Measurements from ENCODE around the gene CHGA. TPM values are rescaled to one million over a fixed set of nuclear protein-coding genes. Genes with fewer than 3 reads are reported as not detected.

The CHGA gene
- total and polyA plus RNA-seq, 2 of the 13 experiments (the other 11 are each of a cell fraction or from before 2014, with no cell fraction given): not detected

DNA sequence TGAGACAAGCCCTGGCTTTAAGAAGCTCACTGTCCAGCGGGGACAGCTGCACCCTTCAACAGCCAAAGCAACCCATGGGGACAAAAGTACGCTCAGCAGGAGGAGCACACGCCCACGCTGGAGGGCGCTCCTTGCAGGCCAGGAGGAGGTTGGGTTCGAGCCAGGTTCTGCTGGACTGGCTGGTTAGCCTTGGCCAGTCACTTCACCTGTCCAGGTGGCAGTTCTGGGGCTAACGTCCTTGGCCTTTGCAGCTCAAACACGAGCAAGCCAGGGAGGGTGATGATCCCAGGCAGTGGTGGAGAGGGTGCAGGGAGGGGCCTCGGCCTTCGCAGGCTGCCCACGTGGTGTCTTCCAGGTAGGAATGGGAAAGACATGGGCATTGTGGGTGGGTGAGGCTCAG, 13.1 kb downstream of the CHGA start:
- WGBS (ENCODE audit: low lambda C conversion rate): 81% methylated on average over 6 of the region's 11 CpGs
- no peak for DNase-seq (ENCODE audit: low spot score)
- H3K79me2 ChIP-seq (ENCODE audit: insufficient read depth, low read length): no peaks in the 10 kb centered on the region

DNA sequence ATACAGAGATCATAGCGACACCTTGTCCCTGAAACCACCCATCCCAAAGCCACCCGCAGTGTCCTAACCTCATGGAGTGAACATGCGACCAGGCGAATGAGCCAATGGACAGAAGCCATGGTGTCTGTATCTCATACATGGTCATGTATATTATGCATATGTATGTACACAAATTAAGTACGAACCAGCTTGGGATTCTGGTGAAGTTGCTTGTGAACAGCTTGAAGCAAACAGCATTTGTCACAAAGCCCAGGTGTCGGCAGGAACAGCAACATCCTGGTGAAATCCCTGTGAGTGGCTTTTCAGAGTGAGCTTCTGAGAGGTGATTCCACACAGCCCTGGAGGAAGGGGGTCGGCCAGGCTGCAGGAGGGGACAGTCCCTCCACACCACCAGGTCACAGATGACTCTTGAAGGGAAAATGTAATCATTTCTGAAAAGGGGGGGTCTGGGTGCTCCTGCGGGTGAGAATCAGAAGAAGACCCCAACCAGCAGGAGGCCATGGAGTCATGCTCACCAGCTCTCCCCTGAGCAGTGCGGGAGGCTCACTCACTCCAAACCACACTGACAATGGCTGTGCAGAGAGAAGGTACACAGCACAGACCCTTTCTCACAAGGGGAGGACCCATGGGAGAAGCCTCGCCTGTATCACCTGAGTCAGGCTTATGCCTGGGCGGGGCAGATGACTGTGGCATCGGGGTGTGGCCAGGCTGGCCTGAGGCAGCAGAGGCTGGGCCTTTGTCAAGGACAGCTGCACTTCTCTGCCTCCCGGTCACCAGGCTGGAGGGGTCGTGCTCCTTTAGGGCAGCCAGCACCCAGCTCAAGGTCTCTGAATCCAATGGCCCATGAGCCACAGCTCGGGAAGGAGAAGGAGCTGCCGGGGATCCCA, 14.3 kb downstream of the CHGA start:
- Histone ChIP-seq H4K20me1 (ENCODE audit: insufficient read depth, low read length) (no peaks in the 10 kb centered on the region), H3K4me2 (ENCODE audit: low read depth, low read length) (no peak overlapping the region), H3K79me2 (ENCODE audit: insufficient read depth, low read length) (no peaks in the 10 kb centered on the region), H3K9ac (ENCODE audit: insufficient read depth, low read depth, low read length) (no peak overlapping the region), H2AFZ (ENCODE audit: low read length) (no peak overlapping the region), H3K36me3 (replicated peaks in 1 of 2; ENCODE audit: control insufficient read depth in 1 of 2, insufficient read depth in 2 of 2, low read length in 2 of 2) (peaks cover 0 to 3% of the 10 kb centered on the region in 2 experiments; a peak in 1 of 5 replicates), H3K4me1 (ENCODE audit: insufficient read depth, low read length) (no peaks in the 10 kb centered on the region), H3K27me3 (ENCODE audit: control insufficient read depth in 1 of 2, insufficient read depth in 2 of 2, low read length in 2 of 2) (no peaks in the 10 kb centered on the region), H3K27ac (ENCODE audit: extremely low read length, insufficient read depth, low read length) (no peak overlapping the region), H3K4me3 (replicated peaks in 1 of 3; ENCODE audit: insufficient read depth in 1 of 3, low read depth in 2 of 3, low read length in 3 of 3) (no peak overlapping the region), H3K9me3 (ENCODE audit: low read length) (no peaks in the 10 kb centered on the region)
- 95% methylated on average over 10 of the region's 16 CpGs for WGBS (ENCODE audit: low lambda C conversion rate)
- ATAC-seq (no peak), FAIRE-seq (no peak), DNase-seq (ENCODE audit: low spot score) (no peak)
- ChIA-PET CTCF (ENCODE audit: low intra/inter-chr PET ratio, low total read pairs) (no interaction called here), POLR2A (no interaction called here)
- in situ Hi-C loops (cut with HindIII; ENCODE audit: extremely low pct_ligation_motif_present, low pct_unique_long_range_greater_than_20kb): no loop called here
- no TSS peak for BruUV-seq (replicated peaks)
- intact Hi-C loops (cut with micrococcal nuclease; ENCODE audit: unreplicated experiment): no loop called here
- no peak for TF ChIP-seq MTF1 (CRISPR knock-in tag; IDR thresholded peaks at IDR 0.05)
- TF ChIP-seq ZBTB1 (CRISPR knock-in tag; IDR thresholded peaks at IDR 0.05; ENCODE audit: borderline replicate concordance): no peak
- TF ChIP-seq, protein P1, sequence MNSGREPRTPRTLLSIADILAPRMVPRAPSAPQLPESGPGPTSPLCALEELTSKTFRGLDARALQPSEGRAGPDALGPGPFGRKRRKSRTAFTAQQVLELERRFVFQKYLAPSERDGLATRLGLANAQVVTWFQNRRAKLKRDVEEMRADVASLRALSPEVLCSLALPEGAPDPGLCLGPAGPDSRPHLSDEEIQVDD (CRISPR knock-in tag; IDR thresholded peaks at IDR 0.05; ENCODE audit: borderline replicate concordance): no peak
- no peak for TF ChIP-seq MBNL3 (CRISPR knock-in tag; conservative IDR thresholded peaks at IDR 0.05)
- TF ChIP-seq ZNF143 (CRISPR knock-in tag; IDR thresholded peaks at IDR 0.05): no peak
- no peak for TF ChIP-seq ZNF772 (CRISPR knock-in tag; IDR thresholded peaks at IDR 0.05)
- no peak for TF ChIP-seq RELA (CRISPR knock-in tag; IDR thresholded peaks at IDR 0.05)
- TF ChIP-seq, protein P2, sequence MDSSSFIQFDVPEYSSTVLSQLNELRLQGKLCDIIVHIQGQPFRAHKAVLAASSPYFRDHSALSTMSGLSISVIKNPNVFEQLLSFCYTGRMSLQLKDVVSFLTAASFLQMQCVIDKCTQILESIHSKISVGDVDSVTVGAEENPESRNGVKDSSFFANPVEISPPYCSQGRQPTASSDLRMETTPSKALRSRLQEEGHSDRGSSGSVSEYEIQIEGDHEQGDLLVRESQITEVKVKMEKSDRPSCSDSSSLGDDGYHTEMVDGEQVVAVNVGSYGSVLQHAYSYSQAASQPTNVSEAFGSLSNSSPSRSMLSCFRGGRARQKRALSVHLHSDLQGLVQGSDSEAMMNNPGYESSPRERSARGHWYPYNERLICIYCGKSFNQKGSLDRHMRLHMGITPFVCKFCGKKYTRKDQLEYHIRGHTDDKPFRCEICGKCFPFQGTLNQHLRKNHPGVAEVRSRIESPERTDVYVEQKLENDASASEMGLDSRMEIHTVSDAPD (CRISPR knock-in tag; IDR thresholded peaks at IDR 0.05): no peak
- TF ChIP-seq, protein P3, sequence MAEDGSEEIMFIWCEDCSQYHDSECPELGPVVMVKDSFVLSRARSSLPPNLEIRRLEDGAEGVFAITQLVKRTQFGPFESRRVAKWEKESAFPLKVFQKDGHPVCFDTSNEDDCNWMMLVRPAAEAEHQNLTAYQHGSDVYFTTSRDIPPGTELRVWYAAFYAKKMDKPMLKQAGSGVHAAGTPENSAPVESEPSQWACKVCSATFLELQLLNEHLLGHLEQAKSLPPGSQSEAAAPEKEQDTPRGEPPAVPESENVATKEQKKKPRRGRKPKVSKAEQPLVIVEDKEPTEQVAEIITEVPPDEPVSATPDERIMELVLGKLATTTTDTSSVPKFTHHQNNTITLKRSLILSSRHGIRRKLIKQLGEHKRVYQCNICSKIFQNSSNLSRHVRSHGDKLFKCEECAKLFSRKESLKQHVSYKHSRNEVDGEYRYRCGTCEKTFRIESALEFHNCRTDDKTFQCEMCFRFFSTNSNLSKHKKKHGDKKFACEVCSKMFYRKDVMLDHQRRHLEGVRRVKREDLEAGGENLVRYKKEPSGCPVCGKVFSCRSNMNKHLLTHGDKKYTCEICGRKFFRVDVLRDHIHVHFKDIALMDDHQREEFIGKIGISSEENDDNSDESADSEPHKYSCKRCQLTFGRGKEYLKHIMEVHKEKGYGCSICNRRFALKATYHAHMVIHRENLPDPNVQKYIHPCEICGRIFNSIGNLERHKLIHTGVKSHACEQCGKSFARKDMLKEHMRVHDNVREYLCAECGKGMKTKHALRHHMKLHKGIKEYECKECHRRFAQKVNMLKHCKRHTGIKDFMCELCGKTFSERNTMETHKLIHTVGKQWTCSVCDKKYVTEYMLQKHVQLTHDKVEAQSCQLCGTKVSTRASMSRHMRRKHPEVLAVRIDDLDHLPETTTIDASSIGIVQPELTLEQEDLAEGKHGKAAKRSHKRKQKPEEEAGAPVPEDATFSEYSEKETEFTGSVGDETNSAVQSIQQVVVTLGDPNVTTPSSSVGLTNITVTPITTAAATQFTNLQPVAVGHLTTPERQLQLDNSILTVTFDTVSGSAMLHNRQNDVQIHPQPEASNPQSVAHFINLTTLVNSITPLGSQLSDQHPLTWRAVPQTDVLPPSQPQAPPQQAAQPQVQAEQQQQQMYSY (CRISPR knock-in tag; IDR thresholded peaks at IDR 0.05): no peak
- no peak for TF ChIP-seq ONECUT2 (CRISPR knock-in tag; IDR thresholded peaks at IDR 0.05)
- TF ChIP-seq ZMAT3 (CRISPR knock-in tag; conservative IDR thresholded peaks at IDR 0.05): no peak

More for the DNA sequence above, 13.1 kb downstream of the CHGA start:
- BruUV-seq (replicated peaks): no TSS peak
- H2AFZ ChIP-seq (ENCODE audit: low read length): no peak overlapping the region
- POLR2A ChIA-PET: no interaction called here
- no peaks in the 10 kb centered on the region for H4K20me1 ChIP-seq (ENCODE audit: insufficient read depth, low read length)
- 0 out of 5 replicates have a peak, but pooled peaks cover 0 to 3% of the 10 kb centered on the region in 2 experiments for H3K36me3 ChIP-seq (replicated peaks in 1 of 2; ENCODE audit: control insufficient read depth in 1 of 2, insufficient read depth in 2 of 2, low read length in 2 of 2)
- no peak overlapping the region for H3K4me3 ChIP-seq (replicated peaks in 1 of 3; ENCODE audit: insufficient read depth in 1 of 3, low read depth in 2 of 3, low read length in 3 of 3)
- no peak for FAIRE-seq
- no peaks in the 10 kb centered on the region for H3K4me1 ChIP-seq (ENCODE audit: insufficient read depth, low read length)
- no peak overlapping the region for H3K27ac ChIP-seq (ENCODE audit: extremely low read length, insufficient read depth, low read length)
- no peaks in the 10 kb centered on the region for H3K27me3 ChIP-seq (ENCODE audit: control insufficient read depth in 1 of 2, insufficient read depth in 2 of 2, low read length in 2 of 2)
- H3K9me3 ChIP-seq (ENCODE audit: low read length): no peaks in the 10 kb centered on the region
- ATAC-seq: no peak
- no peak overlapping the region for H3K9ac ChIP-seq (ENCODE audit: insufficient read depth, low read depth, low read length)
- in situ Hi-C loops (cut with HindIII; ENCODE audit: extremely low pct_ligation_motif_present, low pct_unique_long_range_greater_than_20kb) (no loop called here), intact Hi-C loops (cut with micrococcal nuclease; ENCODE audit: unreplicated experiment) (no loop called here)
- TF ChIP-seq FOXK2 (IDR thresholded peaks at IDR 0.05) (no peak), TAF15 (IDR thresholded peaks at IDR 0.05; ENCODE audit: low read depth, low read length, poor library complexity, severe bottlenecking) (no peak), CAMTA2 (CRISPR knock-in tag; IDR thresholded peaks at IDR 0.05; ENCODE audit: borderline replicate concordance) (no peak), ZZZ3 (CRISPR knock-in tag; IDR thresholded peaks at IDR 0.05; ENCODE audit: borderline replicate concordance) (no peak)
- CTCF ChIA-PET (ENCODE audit: low intra/inter-chr PET ratio, low total read pairs): no interaction called here
- no peak overlapping the region for H3K4me2 ChIP-seq (ENCODE audit: low read depth, low read length)
